Measurements from ENCODE around the gene USP15. TPM values are rescaled to one million over a fixed set of nuclear protein-coding genes. Genes with fewer than 3 reads are reported as not detected.

USP15 gene
- total and polyA plus RNA-seq, 8 donors: 42.2 to 107 (median 48.4) TPM

- Histone ChIP-seq H3K36me3 (no peaks in the 10 kb centered on the region), H3K4me3 (no peak overlapping the region), H3K27me3 (no peaks in the 10 kb centered on the region), H3K4me1 (peaks cover 4 to 55% of the 10 kb centered on the region in 2 donors), H3K27ac (no peak overlapping the region), H3K9me3 (no peaks in the 10 kb centered on the region)
- intact Hi-C loops (cut with DNase I): no loop called here
- ATAC-seq: no peak
- TF ChIP-seq, protein P1, sequence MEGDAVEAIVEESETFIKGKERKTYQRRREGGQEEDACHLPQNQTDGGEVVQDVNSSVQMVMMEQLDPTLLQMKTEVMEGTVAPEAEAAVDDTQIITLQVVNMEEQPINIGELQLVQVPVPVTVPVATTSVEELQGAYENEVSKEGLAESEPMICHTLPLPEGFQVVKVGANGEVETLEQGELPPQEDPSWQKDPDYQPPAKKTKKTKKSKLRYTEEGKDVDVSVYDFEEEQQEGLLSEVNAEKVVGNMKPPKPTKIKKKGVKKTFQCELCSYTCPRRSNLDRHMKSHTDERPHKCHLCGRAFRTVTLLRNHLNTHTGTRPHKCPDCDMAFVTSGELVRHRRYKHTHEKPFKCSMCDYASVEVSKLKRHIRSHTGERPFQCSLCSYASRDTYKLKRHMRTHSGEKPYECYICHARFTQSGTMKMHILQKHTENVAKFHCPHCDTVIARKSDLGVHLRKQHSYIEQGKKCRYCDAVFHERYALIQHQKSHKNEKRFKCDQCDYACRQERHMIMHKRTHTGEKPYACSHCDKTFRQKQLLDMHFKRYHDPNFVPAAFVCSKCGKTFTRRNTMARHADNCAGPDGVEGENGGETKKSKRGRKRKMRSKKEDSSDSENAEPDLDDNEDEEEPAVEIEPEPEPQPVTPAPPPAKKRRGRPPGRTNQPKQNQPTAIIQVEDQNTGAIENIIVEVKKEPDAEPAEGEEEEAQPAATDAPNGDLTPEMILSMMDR (IDR thresholded peaks at IDR 0.05): no peak
- DNase-seq: no peak
Observed at GRCh38 chr12:62279058-62279457, 18.9 kb downstream of the USP15 start.

GRCh38 chr12:62279961-62280360, 19.8 kb downstream of the USP15 start:
- DNase-seq: no peak
- Histone ChIP-seq H3K4me1 (peaks cover 4 to 49% of the 10 kb centered on the region in 2 donors), H3K27me3 (no peaks in the 10 kb centered on the region), H3K36me3 (no peaks in the 10 kb centered on the region), H3K4me3 (no peak overlapping the region), H3K27ac (no peak overlapping the region), H3K9me3 (no peaks in the 10 kb centered on the region)
- ATAC-seq: no peak
- intact Hi-C loops (cut with DNase I): no loop called here
- TF ChIP-seq, protein P1 (IDR thresholded peaks at IDR 0.05): no peak

DNA sequence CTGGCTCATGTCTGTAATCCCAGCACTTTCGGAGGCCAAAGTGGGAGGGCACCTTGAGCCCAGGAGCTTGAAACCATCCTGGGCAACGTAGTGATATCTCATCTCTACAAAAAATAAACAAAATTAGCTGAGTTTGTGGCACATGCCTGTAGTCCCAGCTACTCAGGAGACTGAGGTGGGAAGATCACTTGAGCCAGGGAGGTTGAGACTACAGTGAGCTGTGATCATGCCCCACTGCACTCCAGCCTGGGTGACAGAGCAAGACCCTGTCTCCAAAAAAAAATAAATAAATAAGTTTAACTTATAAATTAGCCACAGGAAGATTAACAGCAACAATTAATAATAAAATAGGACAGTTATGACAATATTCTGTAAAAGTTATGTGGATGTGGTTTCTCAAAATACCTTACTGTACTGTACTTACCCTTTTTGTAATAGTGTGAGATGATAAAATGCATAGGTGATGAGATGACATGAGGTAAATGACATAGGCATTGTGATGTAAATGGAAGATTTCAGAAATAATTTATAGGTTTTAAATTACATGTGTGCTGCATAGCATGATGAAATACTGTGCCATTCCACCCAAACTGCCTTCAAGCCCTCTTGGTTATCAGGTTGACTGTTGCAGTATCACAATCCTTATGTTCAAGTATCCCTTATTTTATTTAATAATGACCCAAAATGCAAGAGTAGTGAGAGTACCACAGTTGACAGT, 22.0 kb downstream of the USP15 start:
- H3K4me1 ChIP-seq: peaks cover 0 to 42% of the 10 kb centered on the region in 2 donors
- intact Hi-C loops (cut with DNase I): no loop called here
- no peak overlapping the region for H3K4me3 ChIP-seq
- no peaks in the 10 kb centered on the region for H3K27me3 ChIP-seq
- ATAC-seq (no peak), DNase-seq (no peak)
- H3K27ac ChIP-seq: peak overlapping the region in 1 of 2 donors; percentile 3
- TF ChIP-seq, protein P1 (IDR thresholded peaks at IDR 0.05): no peak
- H3K36me3 ChIP-seq: no peaks in the 10 kb centered on the region
- no peaks in the 10 kb centered on the region for H3K9me3 ChIP-seq

GRCh38 chr12:62284749-62285148, 24.5 kb downstream of the USP15 start:
- intact Hi-C loops (cut with DNase I): no loop called here
- DNase-seq: no peak
- TF ChIP-seq, protein P1 (IDR thresholded peaks at IDR 0.05): no peak
- Histone ChIP-seq H3K4me3 (no peak overlapping the region), H3K9me3 (no peaks in the 10 kb centered on the region), H3K27me3 (no peaks in the 10 kb centered on the region), H3K4me1 (peaks cover 0 to 45% of the 10 kb centered on the region in 2 donors), H3K36me3 (no peaks in the 10 kb centered on the region), H3K27ac (no peak overlapping the region)
- ATAC-seq: no peak

- no peak for ATAC-seq
- intact Hi-C loops (cut with DNase I): no loop called here
- H3K9me3 ChIP-seq: no peaks in the 10 kb centered on the region
Observed at GRCh38 chr12:62285284-62285683, 25.1 kb downstream of the USP15 start.

More at GRCh38 chr12:62285284-62285683, 25.1 kb downstream of the USP15 start:
- H3K4me1 ChIP-seq: peaks cover 0 to 42% of the 10 kb centered on the region in 2 donors
- no peak overlapping the region for H3K4me3 ChIP-seq
- TF ChIP-seq, protein P1 (IDR thresholded peaks at IDR 0.05): no peak
- no peak for DNase-seq
- no peaks in the 10 kb centered on the region for H3K36me3 ChIP-seq
- no peak overlapping the region for H3K27ac ChIP-seq
- H3K27me3 ChIP-seq: no peaks in the 10 kb centered on the region
